Measurements from ENCODE around the gene VMP1. TPM values are rescaled to one million over a fixed set of nuclear protein-coding genes. Genes with fewer than 3 reads are reported as not detected.
"Not testable (repeated sequence)": the region's sequence is repeated elsewhere in the genome, so short reads cannot be mapped to it uniquely, and the experiment has no call there.

VMP1 gene
- total and polyA plus RNA-seq, 4 donors, result 46.4 to 118 (median 71.6) TPM

DNA sequence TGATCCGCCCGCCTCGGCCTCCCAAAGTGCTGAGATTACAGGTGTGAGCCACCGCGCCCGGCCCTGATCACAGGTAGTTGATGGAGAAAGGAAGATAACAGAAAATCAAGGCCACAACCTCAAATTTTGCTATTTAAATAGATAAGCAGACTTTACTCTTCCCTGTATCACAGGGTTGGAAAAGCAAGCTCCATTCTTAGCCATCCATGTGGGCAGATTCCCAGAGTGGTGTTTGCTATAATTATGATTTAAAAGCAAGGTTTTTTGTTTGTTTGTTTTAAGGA, 140.9 kb downstream of the VMP1 start:
- WGBS, result 66% methylated on average over 6 of the region's 6 CpGs
- peaks cover 12 to 39% (median 32%) of the 10 kb centered on the region in 4 donors for H3K4me1 ChIP-seq (ENCODE audit: control insufficient read depth in 4 of 4, insufficient read depth in 4 of 4, low read length in 3 of 4)
- H3K4me3 ChIP-seq (ENCODE audit: low read depth in 1 of 3, low read length in 3 of 3), result no peak overlapping the region
- H3K9ac ChIP-seq (ENCODE audit: low read depth in 1 of 2, low read length in 2 of 2), result no peak overlapping the region
- TF ChIP-seq RXRA (IDR thresholded peaks at IDR 0.05), result no peak
- no peak for TF ChIP-seq FOXA1 (IDR thresholded peaks at IDR 0.05)
- TF ChIP-seq NR2F2 (IDR thresholded peaks at IDR 0.05), result no peak
- no peak for TF ChIP-seq GABPA (IDR thresholded peaks at IDR 0.05 in 1 of 2, conservative IDR thresholded peaks at IDR 0.05 in 1 of 2)
- TF ChIP-seq, protein P1, sequence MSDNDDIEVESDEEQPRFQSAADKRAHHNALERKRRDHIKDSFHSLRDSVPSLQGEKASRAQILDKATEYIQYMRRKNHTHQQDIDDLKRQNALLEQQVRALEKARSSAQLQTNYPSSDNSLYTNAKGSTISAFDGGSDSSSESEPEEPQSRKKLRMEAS (IDR thresholded peaks at IDR 0.05), result no peak
- no peak for TF ChIP-seq ZBTB33 (IDR thresholded peaks at IDR 0.05)
- TF ChIP-seq, protein P2, sequence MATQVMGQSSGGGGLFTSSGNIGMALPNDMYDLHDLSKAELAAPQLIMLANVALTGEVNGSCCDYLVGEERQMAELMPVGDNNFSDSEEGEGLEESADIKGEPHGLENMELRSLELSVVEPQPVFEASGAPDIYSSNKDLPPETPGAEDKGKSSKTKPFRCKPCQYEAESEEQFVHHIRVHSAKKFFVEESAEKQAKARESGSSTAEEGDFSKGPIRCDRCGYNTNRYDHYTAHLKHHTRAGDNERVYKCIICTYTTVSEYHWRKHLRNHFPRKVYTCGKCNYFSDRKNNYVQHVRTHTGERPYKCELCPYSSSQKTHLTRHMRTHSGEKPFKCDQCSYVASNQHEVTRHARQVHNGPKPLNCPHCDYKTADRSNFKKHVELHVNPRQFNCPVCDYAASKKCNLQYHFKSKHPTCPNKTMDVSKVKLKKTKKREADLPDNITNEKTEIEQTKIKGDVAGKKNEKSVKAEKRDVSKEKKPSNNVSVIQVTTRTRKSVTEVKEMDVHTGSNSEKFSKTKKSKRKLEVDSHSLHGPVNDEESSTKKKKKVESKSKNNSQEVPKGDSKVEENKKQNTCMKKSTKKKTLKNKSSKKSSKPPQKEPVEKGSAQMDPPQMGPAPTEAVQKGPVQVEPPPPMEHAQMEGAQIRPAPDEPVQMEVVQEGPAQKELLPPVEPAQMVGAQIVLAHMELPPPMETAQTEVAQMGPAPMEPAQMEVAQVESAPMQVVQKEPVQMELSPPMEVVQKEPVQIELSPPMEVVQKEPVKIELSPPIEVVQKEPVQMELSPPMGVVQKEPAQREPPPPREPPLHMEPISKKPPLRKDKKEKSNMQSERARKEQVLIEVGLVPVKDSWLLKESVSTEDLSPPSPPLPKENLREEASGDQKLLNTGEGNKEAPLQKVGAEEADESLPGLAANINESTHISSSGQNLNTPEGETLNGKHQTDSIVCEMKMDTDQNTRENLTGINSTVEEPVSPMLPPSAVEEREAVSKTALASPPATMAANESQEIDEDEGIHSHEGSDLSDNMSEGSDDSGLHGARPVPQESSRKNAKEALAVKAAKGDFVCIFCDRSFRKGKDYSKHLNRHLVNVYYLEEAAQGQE (IDR thresholded peaks at IDR 0.05), result no peak
- TF ChIP-seq JUND (IDR thresholded peaks at IDR 0.05), result no peak
- TF ChIP-seq FOXA2 (IDR thresholded peaks at IDR 0.05), result no peak
- TF ChIP-seq, protein P3, sequence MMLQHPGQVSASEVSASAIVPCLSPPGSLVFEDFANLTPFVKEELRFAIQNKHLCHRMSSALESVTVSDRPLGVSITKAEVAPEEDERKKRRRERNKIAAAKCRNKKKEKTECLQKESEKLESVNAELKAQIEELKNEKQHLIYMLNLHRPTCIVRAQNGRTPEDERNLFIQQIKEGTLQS (IDR thresholded peaks at IDR 0.05), result no peak
- TF ChIP-seq HNF4G (IDR thresholded peaks at IDR 0.05), result no peak
- TF ChIP-seq HNF4A (conservative IDR thresholded peaks at IDR 0.05), result no peak
- TF ChIP-seq, protein P4, sequence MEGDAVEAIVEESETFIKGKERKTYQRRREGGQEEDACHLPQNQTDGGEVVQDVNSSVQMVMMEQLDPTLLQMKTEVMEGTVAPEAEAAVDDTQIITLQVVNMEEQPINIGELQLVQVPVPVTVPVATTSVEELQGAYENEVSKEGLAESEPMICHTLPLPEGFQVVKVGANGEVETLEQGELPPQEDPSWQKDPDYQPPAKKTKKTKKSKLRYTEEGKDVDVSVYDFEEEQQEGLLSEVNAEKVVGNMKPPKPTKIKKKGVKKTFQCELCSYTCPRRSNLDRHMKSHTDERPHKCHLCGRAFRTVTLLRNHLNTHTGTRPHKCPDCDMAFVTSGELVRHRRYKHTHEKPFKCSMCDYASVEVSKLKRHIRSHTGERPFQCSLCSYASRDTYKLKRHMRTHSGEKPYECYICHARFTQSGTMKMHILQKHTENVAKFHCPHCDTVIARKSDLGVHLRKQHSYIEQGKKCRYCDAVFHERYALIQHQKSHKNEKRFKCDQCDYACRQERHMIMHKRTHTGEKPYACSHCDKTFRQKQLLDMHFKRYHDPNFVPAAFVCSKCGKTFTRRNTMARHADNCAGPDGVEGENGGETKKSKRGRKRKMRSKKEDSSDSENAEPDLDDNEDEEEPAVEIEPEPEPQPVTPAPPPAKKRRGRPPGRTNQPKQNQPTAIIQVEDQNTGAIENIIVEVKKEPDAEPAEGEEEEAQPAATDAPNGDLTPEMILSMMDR (IDR thresholded peaks at IDR 0.05; ENCODE audit: low read depth, low read length, missing input control), result no peak
- no peaks in the 10 kb centered on the region for H3K9me3 ChIP-seq (ENCODE audit: control insufficient read depth in 4 of 4, low read length in 3 of 4)
- H3K27ac ChIP-seq (ENCODE audit: low read depth in 1 of 2, low read length in 2 of 2), result peak overlapping the region; percentile 62 to 96
- H3K36me3 ChIP-seq (ENCODE audit: control insufficient read depth in 4 of 4, insufficient read depth in 3 of 4, low read depth in 1 of 4, low read length in 3 of 4), result no peaks in the 10 kb centered on the region
- DNase-seq (ENCODE audit: low spot score), result no peak
- H3K27me3 ChIP-seq (ENCODE audit: control insufficient read depth in 4 of 4, insufficient read depth in 4 of 4, low read length in 3 of 4), result no peaks in the 10 kb centered on the region

DNA sequence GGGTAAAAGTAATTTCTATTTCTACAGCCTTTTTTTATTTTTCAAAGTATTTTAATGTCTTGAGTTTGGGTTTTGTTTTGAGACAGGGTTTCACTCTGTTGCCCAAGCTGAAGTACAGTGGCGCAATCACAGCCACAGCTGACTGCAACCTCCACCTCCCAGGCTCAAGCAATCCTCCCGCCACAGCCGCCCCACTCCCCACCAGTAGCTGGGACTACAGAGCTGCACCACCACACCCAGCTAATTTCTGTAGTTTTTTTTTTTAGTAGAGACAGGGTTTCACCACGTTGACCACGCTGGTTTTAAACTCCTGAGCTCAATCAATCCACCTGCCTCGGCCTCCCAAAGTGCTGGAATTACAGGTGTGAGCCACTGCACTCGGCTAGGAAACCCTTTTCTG, 141.3 kb downstream of the VMP1 start:
- 28% methylated on average over 7 of the region's 7 CpGs for WGBS
- no peak for DNase-seq (ENCODE audit: low spot score)
- TF ChIP-seq EGR1 (IDR thresholded peaks at IDR 0.05; ENCODE audit: low read depth in 2 of 2) (no peak), RXRA (IDR thresholded peaks at IDR 0.05) (peak in 1 of 2 donors; percentile 22), HNF4A (conservative IDR thresholded peaks at IDR 0.05) (peak in 1 of 2 donors; percentile 14), YY1 (IDR thresholded peaks at IDR 0.05) (peak; percentile 13)
- Histone ChIP-seq H3K27me3 (ENCODE audit: control insufficient read depth in 4 of 4, insufficient read depth in 4 of 4, low read length in 3 of 4) (no peaks in the 10 kb centered on the region), H3K9me3 (ENCODE audit: control insufficient read depth in 4 of 4, low read length in 3 of 4) (no peaks in the 10 kb centered on the region), H3K4me1 (ENCODE audit: control insufficient read depth in 4 of 4, insufficient read depth in 4 of 4, low read length in 3 of 4) (peaks cover 12 to 39% (median 32%) of the 10 kb centered on the region in 4 donors), H3K9ac (ENCODE audit: low read depth in 1 of 2, low read length in 2 of 2) (peak overlapping the region in 1 of 2 donors; percentile 12), H3K36me3 (ENCODE audit: control insufficient read depth in 4 of 4, insufficient read depth in 3 of 4, low read depth in 1 of 4, low read length in 3 of 4) (no peaks in the 10 kb centered on the region), H3K4me3 (ENCODE audit: low read depth in 1 of 3, low read length in 3 of 3) (no peak overlapping the region), H3K27ac (ENCODE audit: low read depth in 1 of 2, low read length in 2 of 2) (peak overlapping the region; percentile 62 to 96)

- not testable (repeated sequence) for DNase-seq (ENCODE audit: low spot score); H3K9ac ChIP-seq (ENCODE audit: low read depth in 1 of 2, low read length in 2 of 2); H3K4me3 ChIP-seq (ENCODE audit: low read depth in 1 of 3, low read length in 3 of 3); H3K27me3 ChIP-seq (ENCODE audit: control insufficient read depth in 4 of 4, insufficient read depth in 4 of 4, low read length in 3 of 4); H3K9me3 ChIP-seq (ENCODE audit: control insufficient read depth in 4 of 4, low read length in 3 of 4); H3K36me3 ChIP-seq (ENCODE audit: control insufficient read depth in 4 of 4, insufficient read depth in 3 of 4, low read depth in 1 of 4, low read length in 3 of 4); H3K27ac ChIP-seq (ENCODE audit: low read depth in 1 of 2, low read length in 2 of 2)
- H3K4me1 ChIP-seq (ENCODE audit: control insufficient read depth in 4 of 4, insufficient read depth in 4 of 4, low read length in 3 of 4), result peaks cover 12 to 33% (median 27%) of the 10 kb centered on the region in 4 donors
- 90% methylated on average over 15 of the region's 15 CpGs for WGBS
These were observed 142.9 kb downstream of the VMP1 start for GRCh38 chr17:59850311-59850710.

Measured in liver (tissue), 9 donors.